ENCODE results near the gene ANKRD10.

Gene ANKRD10

GRCh38 chr13:110929104-110929777, 14.4 kb upstream of the ANKRD10 start:
- no peak for DNase-seq (ENCODE audit: extremely low read depth, low read depth)
- no peak overlapping the region for H3K4me3 ChIP-seq (replicated peaks; ENCODE audit: low read depth, low read length)
- no peak for TF ChIP-seq CTCF (IDR thresholded peaks at IDR 0.05; ENCODE audit: low read depth, low read length, missing control alignments)

GRCh38 chr13:110925023-110925612, 10.2 kb upstream of the ANKRD10 start:
- H3K4me3 ChIP-seq (replicated peaks; ENCODE audit: low read depth, low read length) = no peak overlapping the region
- DNase-seq (ENCODE audit: extremely low read depth, low read depth) = no peak
- TF ChIP-seq CTCF (IDR thresholded peaks at IDR 0.05; ENCODE audit: low read depth, low read length, missing control alignments) = peak; percentile 25

- DNase-seq (ENCODE audit: extremely low read depth, low read depth) = no peak
- H3K4me3 ChIP-seq (replicated peaks; ENCODE audit: low read depth, low read length) = no peak overlapping the region
- no peak for TF ChIP-seq CTCF (IDR thresholded peaks at IDR 0.05; ENCODE audit: low read depth, low read length, missing control alignments)
Observed at GRCh38 chr13:110924639-110924934, 9.7 kb upstream of the ANKRD10 start.

DNA sequence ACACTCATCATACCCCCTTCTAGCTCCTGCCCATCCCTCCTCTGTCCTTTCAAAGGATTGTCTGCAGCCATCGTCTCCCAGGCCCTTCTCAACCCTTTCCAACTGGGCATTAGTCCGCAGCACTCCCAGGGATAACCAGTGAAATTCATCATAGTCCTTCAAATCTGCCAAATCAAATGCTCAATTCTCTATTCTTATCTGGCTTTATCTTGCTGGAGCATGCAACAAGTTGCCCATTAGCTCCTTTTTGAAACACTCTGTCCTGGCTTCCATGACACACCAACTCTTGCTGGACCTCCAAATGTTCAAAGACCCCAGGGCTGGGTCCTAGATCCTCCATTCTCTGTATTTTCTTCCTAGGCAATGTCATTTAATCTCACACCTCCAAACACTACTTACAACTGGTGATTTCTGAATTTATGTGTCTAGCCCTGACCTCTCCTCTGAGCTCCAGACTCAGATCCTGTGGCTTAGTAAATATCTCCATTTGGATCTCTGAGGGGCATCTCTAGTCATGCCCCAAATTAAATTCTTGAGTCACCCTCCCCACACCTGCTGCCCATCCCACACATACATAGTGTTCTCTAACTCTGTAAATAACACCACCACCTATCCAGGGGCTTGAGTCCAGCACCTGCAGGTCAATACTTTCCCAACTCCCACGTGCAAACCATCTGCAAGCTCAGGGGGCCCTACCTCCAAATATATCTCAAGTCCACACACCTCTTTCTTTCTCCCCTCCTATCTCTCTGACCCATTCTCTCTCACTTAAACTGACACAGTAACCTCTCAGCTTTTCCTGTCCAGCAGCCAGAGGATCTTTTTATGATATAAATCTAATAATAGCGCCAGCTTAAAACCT, 9.1 kb upstream of the ANKRD10 start:
- H3K4me3 ChIP-seq (replicated peaks; ENCODE audit: low read depth, low read length) = no peak overlapping the region
- DNase-seq (ENCODE audit: extremely low read depth, low read depth) = no peak
- TF ChIP-seq CTCF (IDR thresholded peaks at IDR 0.05; ENCODE audit: low read depth, low read length, missing control alignments) = no peak

DNA sequence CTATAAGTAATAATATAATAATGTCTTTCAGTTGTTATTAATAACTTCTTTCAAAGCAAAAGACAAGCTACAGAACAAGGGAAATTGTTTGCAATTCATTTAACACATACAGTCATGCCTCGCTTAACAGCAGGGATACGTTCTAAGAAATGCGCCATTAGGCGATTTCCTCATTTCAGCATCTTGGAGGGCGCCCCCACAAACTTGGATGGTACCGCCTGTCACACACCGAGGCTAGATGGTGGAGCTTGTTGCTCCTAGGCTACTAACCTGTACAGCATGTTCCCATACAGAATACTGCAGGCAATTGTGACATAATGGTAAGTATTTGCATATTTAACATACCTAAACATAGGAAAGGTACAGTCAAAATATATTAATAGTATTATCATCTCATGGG, 8.2 kb upstream of the ANKRD10 start:
- no peak for TF ChIP-seq CTCF (IDR thresholded peaks at IDR 0.05; ENCODE audit: low read depth, low read length, missing control alignments)
- no peak overlapping the region for H3K4me3 ChIP-seq (replicated peaks; ENCODE audit: low read depth, low read length)
- DNase-seq (ENCODE audit: extremely low read depth, low read depth) = no peak

- TF ChIP-seq CTCF (IDR thresholded peaks at IDR 0.05; ENCODE audit: low read depth, low read length, missing control alignments) = no peak
- H3K4me3 ChIP-seq (replicated peaks; ENCODE audit: low read depth, low read length) = no peak overlapping the region
- no peak for DNase-seq (ENCODE audit: extremely low read depth, low read depth)
Observed at GRCh38 chr13:110922506-110922905, 7.6 kb upstream of the ANKRD10 start.
